ENCODE measurements around the gene APMAP. TPM values are rescaled to one million over a fixed set of nuclear protein-coding genes. Genes with fewer than 3 reads are reported as not detected.
A peak's percentile ranks its signal among the peaks of the same experiment; 100 is the strongest.

Gene APMAP
- total and polyA plus RNA-seq, 3 experiments from 2014 or later, result 82.5 to 228 (median 83.6) TPM

DNA sequence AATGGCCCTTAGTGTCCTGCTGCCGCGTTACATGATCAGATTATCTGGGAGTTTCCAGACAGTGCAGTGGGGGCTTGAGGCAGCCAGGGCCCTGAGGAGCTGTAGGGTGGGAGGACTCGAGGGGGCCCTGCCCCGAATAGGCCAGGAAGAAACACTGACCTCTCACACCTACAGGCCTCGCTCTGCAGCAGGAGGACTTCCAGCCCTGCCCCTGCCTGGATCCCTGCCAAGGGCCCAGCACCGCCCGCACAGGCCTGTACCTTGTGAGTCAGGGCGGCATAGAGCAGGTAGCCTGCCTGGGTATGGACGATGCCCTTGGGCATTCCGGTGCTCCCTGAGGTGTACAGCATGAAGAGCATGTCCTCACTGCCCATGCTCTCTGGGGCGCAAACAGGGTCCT is 30.1 kb upstream of the APMAP start:
- Mint-ChIP-seq H3K9me3 (no peaks in the 10 kb centered on the region), H3K27ac (no peak overlapping the region), H3K4me1 (peaks cover 23 to 43% (median 31%) of the 10 kb centered on the region in 3 donors), H3K4me3 (no peak overlapping the region), H3K27me3 (no peaks in the 10 kb centered on the region), H3K36me3 (peaks cover 0 to 86% (median 7%) of the 10 kb centered on the region in 3 donors)
- POLR2A ChIA-PET, result no interaction called here
- no peaks in the 10 kb centered on the region for H3K4me1 ChIP-seq (ENCODE audit: insufficient read depth, low read length)
- peaks cover 20% of the 10 kb centered on the region for H3K36me3 ChIP-seq (ENCODE audit: insufficient read depth, low read length)
- no peak overlapping the region for H3K4me3 ChIP-seq (ENCODE audit: low read length)
- no peaks in the 10 kb centered on the region for H3K9me3 ChIP-seq (ENCODE audit: low read length)
- H3K27ac ChIP-seq (ENCODE audit: low read depth, low read length), result no peak overlapping the region
- no peaks in the 10 kb centered on the region for H3K27me3 ChIP-seq (ENCODE audit: insufficient read depth, low read length, poor library complexity, severe bottlenecking)
- CTCF ChIA-PET, result no interaction called here
- DNase-seq, result no peak

GRCh38 chr20:25021336-25021735 is 28.8 kb upstream of the APMAP start:
- peak overlapping the region in 2 of 8 donors; percentile 23 to 65 for H3K27ac Mint-ChIP-seq
- no peaks in the 10 kb centered on the region for H3K9me3 Mint-ChIP-seq
- peaks cover 14 to 31% (median 22%) of the 10 kb centered on the region in 3 donors for H3K4me1 Mint-ChIP-seq
- H3K27me3 Mint-ChIP-seq, result no peaks in the 10 kb centered on the region
- no peaks in the 10 kb centered on the region for H3K4me1 ChIP-seq (ENCODE audit: insufficient read depth, low read length)
- ChIA-PET POLR2A (no interaction called here), CTCF (interaction anchor here (1.9 kb wide), 1 partner anchor 12 kb away, joined by 5 read pairs; no protein-coding TSS in a partner anchor)
- DNase-seq, result no peak
- peaks cover 0 to 89% (median 3%) of the 10 kb centered on the region in 3 donors for H3K36me3 Mint-ChIP-seq
- no peaks in the 10 kb centered on the region for H3K9me3 ChIP-seq (ENCODE audit: low read length)
- H3K27ac ChIP-seq (ENCODE audit: low read depth, low read length), result no peak overlapping the region
- H3K27me3 ChIP-seq (ENCODE audit: insufficient read depth, low read length, poor library complexity, severe bottlenecking), result no peaks in the 10 kb centered on the region
- peaks cover 20% of the 10 kb centered on the region for H3K36me3 ChIP-seq (ENCODE audit: insufficient read depth, low read length)
- no peak overlapping the region for H3K4me3 Mint-ChIP-seq
- no peak overlapping the region for H3K4me3 ChIP-seq (ENCODE audit: low read length)

DNA sequence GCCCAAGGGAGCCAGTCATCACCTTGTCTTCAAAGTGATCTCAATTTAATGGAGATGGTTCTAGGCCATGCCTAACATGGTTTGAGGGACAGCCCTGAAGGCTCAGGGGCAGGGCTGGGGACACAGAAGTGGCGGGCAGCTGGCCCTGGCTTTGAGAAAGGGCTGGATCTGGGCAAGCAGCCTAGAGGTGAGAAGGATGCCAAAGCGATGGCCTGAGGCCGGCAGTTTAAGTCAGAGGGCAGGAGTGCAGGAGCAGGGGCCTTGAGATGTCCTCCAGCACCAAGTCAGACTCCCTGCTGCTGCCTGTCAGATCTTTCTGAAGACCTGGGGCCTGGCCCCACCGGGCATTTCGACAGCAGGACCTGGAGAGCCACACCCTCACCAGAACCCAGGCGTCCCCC is 28.4 kb upstream of the APMAP start:
- Mint-ChIP-seq H3K36me3 (peaks cover 0 to 91% (median 2%) of the 10 kb centered on the region in 3 donors), H3K9me3 (no peaks in the 10 kb centered on the region), H3K4me3 (no peak overlapping the region), H3K27me3 (no peaks in the 10 kb centered on the region), H3K27ac (no peak overlapping the region), H3K4me1 (peaks cover 13 to 28% (median 22%) of the 10 kb centered on the region in 3 donors)
- Histone ChIP-seq H3K9me3 (ENCODE audit: low read length) (no peaks in the 10 kb centered on the region), H3K27ac (ENCODE audit: low read depth, low read length) (no peak overlapping the region), H3K36me3 (ENCODE audit: insufficient read depth, low read length) (peaks cover 20% of the 10 kb centered on the region), H3K4me1 (ENCODE audit: insufficient read depth, low read length) (no peaks in the 10 kb centered on the region), H3K27me3 (ENCODE audit: insufficient read depth, low read length, poor library complexity, severe bottlenecking) (no peaks in the 10 kb centered on the region), H3K4me3 (ENCODE audit: low read length) (no peak overlapping the region)
- POLR2A ChIA-PET, result no interaction called here
- CTCF ChIA-PET, result interaction anchor here (1.9 kb wide), 1 partner anchor 13 kb away, joined by 5 read pairs; no protein-coding TSS in a partner anchor
- no peak for DNase-seq

- DNase-seq, result no peak
- H3K4me1 ChIP-seq (ENCODE audit: insufficient read depth, low read length), result no peaks in the 10 kb centered on the region
- H3K9me3 Mint-ChIP-seq, result no peaks in the 10 kb centered on the region
- H3K27me3 Mint-ChIP-seq, result no peaks in the 10 kb centered on the region
- POLR2A ChIA-PET, result no interaction called here
- H3K9me3 ChIP-seq (ENCODE audit: low read length), result no peaks in the 10 kb centered on the region
- no peak overlapping the region for H3K4me3 ChIP-seq (ENCODE audit: low read length)
- H3K4me3 Mint-ChIP-seq, result no peak overlapping the region
- CTCF ChIA-PET, result interaction anchor here (1.9 kb wide), 1 partner anchor 13 kb away, joined by 5 read pairs; no protein-coding TSS in a partner anchor
- no peaks in the 10 kb centered on the region for H3K27me3 ChIP-seq (ENCODE audit: insufficient read depth, low read length, poor library complexity, severe bottlenecking)
- no peak overlapping the region for H3K27ac ChIP-seq (ENCODE audit: low read depth, low read length)
- H3K4me1 Mint-ChIP-seq, result peaks cover 10 to 23% (median 17%) of the 10 kb centered on the region in 3 donors
- H3K36me3 ChIP-seq (ENCODE audit: insufficient read depth, low read length), result peaks cover 20% of the 10 kb centered on the region
- H3K36me3 Mint-ChIP-seq, result peaks cover 0 to 91% (median 2%) of the 10 kb centered on the region in 3 donors
- no peak overlapping the region for H3K27ac Mint-ChIP-seq
These were observed 27.8 kb upstream of the APMAP start for GRCh38 chr20:25020345-25020744.

GRCh38 chr20:25019381-25020155 is 27.0 kb upstream of the APMAP start:
- CTCF ChIA-PET, result interaction anchor here (1.9 kb wide), 1 partner anchor 14 kb away, joined by 5 read pairs; no protein-coding TSS in a partner anchor
- DNase-seq, result no peak

DNA sequence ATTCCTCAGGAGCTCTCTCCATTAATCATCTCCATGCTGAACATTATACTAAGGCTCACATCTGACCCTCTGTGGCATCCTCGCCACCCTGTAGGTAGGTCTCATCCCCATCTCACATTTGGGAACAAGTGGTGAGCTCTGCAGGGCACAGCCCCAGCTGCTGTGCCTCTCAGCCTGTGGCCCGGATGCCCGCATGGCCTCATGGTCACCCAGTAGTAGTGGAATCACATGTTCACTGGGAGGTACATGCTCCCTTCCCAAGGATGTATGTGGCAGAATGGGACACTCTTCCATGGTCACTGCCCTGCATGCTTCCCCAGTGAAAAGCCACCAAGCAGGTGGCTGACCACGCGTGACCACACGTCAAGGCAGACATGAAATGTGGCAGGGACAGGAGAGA is 26.3 kb upstream of the APMAP start:
- ChIA-PET CTCF (no interaction called here), POLR2A (no interaction called here)
- H3K4me1 ChIP-seq (ENCODE audit: insufficient read depth, low read length), result no peaks in the 10 kb centered on the region
- peaks cover 33% of the 10 kb centered on the region for H3K36me3 ChIP-seq (ENCODE audit: insufficient read depth, low read length)
- no peak overlapping the region for H3K27ac ChIP-seq (ENCODE audit: low read depth, low read length)
- H3K36me3 Mint-ChIP-seq, result peaks cover 0 to 97% (median 10%) of the 10 kb centered on the region in 3 donors
- peaks cover 7 to 15% (median 15%) of the 10 kb centered on the region in 3 donors for H3K4me1 Mint-ChIP-seq
- H3K27me3 Mint-ChIP-seq, result no peaks in the 10 kb centered on the region
- H3K27me3 ChIP-seq (ENCODE audit: insufficient read depth, low read length, poor library complexity, severe bottlenecking), result no peaks in the 10 kb centered on the region
- H3K9me3 Mint-ChIP-seq, result no peaks in the 10 kb centered on the region
- no peak for DNase-seq
- no peak overlapping the region for H3K4me3 Mint-ChIP-seq
- H3K4me3 ChIP-seq (ENCODE audit: low read length), result no peak overlapping the region
- peak overlapping the region in 2 of 8 donors; percentile 12 to 90 for H3K27ac Mint-ChIP-seq
- H3K9me3 ChIP-seq (ENCODE audit: low read length), result no peaks in the 10 kb centered on the region

More at GRCh38 chr20:25019381-25020155, 27.0 kb upstream of the APMAP start:
- Mint-ChIP-seq H3K27ac (peak overlapping the region in 1 of 8 donors; percentile 84), H3K4me3 (no peak overlapping the region), H3K36me3 (peaks cover 0 to 92% (median 5%) of the 10 kb centered on the region in 3 donors), H3K27me3 (no peaks in the 10 kb centered on the region), H3K4me1 (peaks cover 8 to 20% (median 17%) of the 10 kb centered on the region in 3 donors), H3K9me3 (no peaks in the 10 kb centered on the region)
- Histone ChIP-seq H3K4me1 (ENCODE audit: insufficient read depth, low read length) (no peaks in the 10 kb centered on the region), H3K27ac (ENCODE audit: low read depth, low read length) (no peak overlapping the region), H3K9me3 (ENCODE audit: low read length) (no peaks in the 10 kb centered on the region), H3K36me3 (ENCODE audit: insufficient read depth, low read length) (peaks cover 26% of the 10 kb centered on the region), H3K27me3 (ENCODE audit: insufficient read depth, low read length, poor library complexity, severe bottlenecking) (no peaks in the 10 kb centered on the region), H3K4me3 (ENCODE audit: low read length) (no peak overlapping the region)
- POLR2A ChIA-PET, result interaction anchor here (0.9 kb wide), 1 partner anchor 17 kb away, joined by 3 read pairs; no protein-coding TSS in a partner anchor

DNA sequence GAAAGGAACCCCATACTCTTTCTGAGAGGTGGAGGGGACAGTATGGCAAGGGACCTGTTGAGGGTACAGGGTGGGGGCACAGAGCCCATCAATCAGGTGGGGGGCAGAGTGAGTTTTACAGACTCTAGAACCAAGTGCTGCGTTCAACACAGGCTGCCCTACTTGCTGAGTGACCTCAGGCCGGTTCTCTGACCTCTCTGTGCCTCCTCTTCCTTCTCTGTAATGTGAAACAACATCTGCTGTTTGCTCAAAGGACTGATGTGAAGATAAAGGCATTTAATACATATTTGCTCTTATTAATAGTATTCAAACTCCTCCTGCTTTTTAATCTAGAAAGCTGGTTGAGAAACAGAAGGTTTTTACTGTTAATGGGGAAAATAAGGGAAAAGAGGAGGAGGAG is 25.9 kb upstream of the APMAP start:
- Mint-ChIP-seq H3K27ac (peak overlapping the region in 1 of 8 donors; percentile 12), H3K27me3 (no peaks in the 10 kb centered on the region), H3K4me1 (peaks cover 3 to 11% (median 11%) of the 10 kb centered on the region in 3 donors), H3K36me3 (peaks cover 0 to 97% (median 10%) of the 10 kb centered on the region in 3 donors), H3K9me3 (no peaks in the 10 kb centered on the region), H3K4me3 (no peak overlapping the region)
- H3K27me3 ChIP-seq (ENCODE audit: insufficient read depth, low read length, poor library complexity, severe bottlenecking), result no peaks in the 10 kb centered on the region
- H3K36me3 ChIP-seq (ENCODE audit: insufficient read depth, low read length), result peaks cover 37% of the 10 kb centered on the region
- CTCF ChIA-PET, result no interaction called here
- DNase-seq, result no peak
- no peaks in the 10 kb centered on the region for H3K4me1 ChIP-seq (ENCODE audit: insufficient read depth, low read length)
- POLR2A ChIA-PET, result no interaction called here
- no peak overlapping the region for H3K27ac ChIP-seq (ENCODE audit: low read depth, low read length)
- no peak overlapping the region for H3K4me3 ChIP-seq (ENCODE audit: low read length)
- no peaks in the 10 kb centered on the region for H3K9me3 ChIP-seq (ENCODE audit: low read length)

GRCh38 chr20:25017257-25017803 is 24.8 kb upstream of the APMAP start:
- H3K27me3 ChIP-seq (ENCODE audit: insufficient read depth, low read length, poor library complexity, severe bottlenecking), result no peaks in the 10 kb centered on the region
- DNase-seq, result no peak
- peaks cover 1 to 6% (median 2%) of the 10 kb centered on the region in 3 donors for H3K4me1 Mint-ChIP-seq
- CTCF ChIA-PET, result interaction anchor here (1.1 to 1.3 kb wide), 2 partner anchors 12 to 45 kb away, joined by 3 read pairs; no protein-coding TSS in a partner anchor
- no peaks in the 10 kb centered on the region for H3K9me3 Mint-ChIP-seq
- no peaks in the 10 kb centered on the region for H3K27me3 Mint-ChIP-seq
- H3K27ac Mint-ChIP-seq, result peak overlapping the region in 2 of 8 donors; percentile 29 to 38
- H3K4me3 Mint-ChIP-seq, result no peak overlapping the region
- H3K36me3 ChIP-seq (ENCODE audit: insufficient read depth, low read length), result peaks cover 44% of the 10 kb centered on the region
- H3K4me3 ChIP-seq (ENCODE audit: low read length), result no peak overlapping the region
- no peaks in the 10 kb centered on the region for H3K4me1 ChIP-seq (ENCODE audit: insufficient read depth, low read length)
- no peak overlapping the region for H3K27ac ChIP-seq (ENCODE audit: low read depth, low read length)
- no peaks in the 10 kb centered on the region for H3K9me3 ChIP-seq (ENCODE audit: low read length)
- peaks cover 0 to 97% (median 13%) of the 10 kb centered on the region in 3 donors for H3K36me3 Mint-ChIP-seq
- POLR2A ChIA-PET, result no interaction called here
